Keratinocyte (primary cell): ENCODE data around the gene TSHZ1. TPM values are rescaled to one million over a fixed set of nuclear protein-coding genes. Genes with fewer than 3 reads are reported as not detected.

Experiments used
- DNase-seq: peaks from one replicate; pipeline ENCODE4 v3.0.0-alpha.2; 2011; ENCODE audit warnings: low read depth, missing footprints, low spot score
- FAIRE-seq: peaks from 2 replicates; lab custom pipeline; 2011; peaks lifted over from hg19 to GRCh38; lab: Jason Lieb, UNC
- H2AFZ ChIP-seq: 2 replicates; pipeline ENCODE4 v1.6.0; 2012; ENCODE audit warnings: low read length, control low read depth, inconsistent platforms; ENCODE audit not compliant: control insufficient read depth
- H3K27ac ChIP-seq: 2 replicates; pipeline ENCODE4 v1.5.1; 2011; ENCODE audit warnings: low read length; ENCODE audit not compliant: control insufficient read depth, insufficient read depth
- H3K27me3 ChIP-seq: 3 replicates; pipeline ENCODE4 v1.6.0; 2011; ENCODE audit warnings: low read length; ENCODE audit not compliant: control insufficient read depth, insufficient read depth; ENCODE audit errors: extremely low read depth
- H3K36me3 ChIP-seq, 2 experiments: 2 replicates in 1 of 2; 3 replicates in 1 of 2; pipeline ENCODE4 v1.5.1; 2011; ENCODE audit warnings: low read length in 2 of 2, mild to moderate bottlenecking in 1 of 2; ENCODE audit not compliant: control insufficient read depth in 2 of 2, insufficient read depth in 2 of 2; ENCODE audit errors: extremely low read depth in 1 of 2
- H3K4me1 ChIP-seq: 3 replicates; pipeline ENCODE4 v1.5.1; 2011; ENCODE audit warnings: low read length; ENCODE audit not compliant: control insufficient read depth, insufficient read depth; ENCODE audit errors: extremely low read depth
- H3K4me2 ChIP-seq: 3 replicates; pipeline ENCODE4 v1.6.0; 2011; ENCODE audit warnings: low read depth, low read length; ENCODE audit not compliant: control insufficient read depth, insufficient read depth; ENCODE audit errors: extremely low read depth
- H3K4me3 ChIP-seq, 3 experiments: fragments of 200-600 bp in 1 of 3; sonication (generic) in 1 of 3; 2 replicates in 2 of 3; 3 replicates in 1 of 3; pipeline ENCODE4 v1.5.1; 2011 to 2016; ENCODE audit warnings: low read length in 3 of 3, mild to moderate bottlenecking in 3 of 3, control low read depth in 2 of 3, inconsistent platforms in 1 of 3, low read depth in 1 of 3, mixed read lengths in 1 of 3, mixed run types in 1 of 3, moderate library complexity in 1 of 3; ENCODE audit not compliant: control insufficient read depth in 2 of 3, insufficient read depth in 2 of 3; ENCODE audit errors: extremely low read depth in 1 of 3
- H3K79me2 ChIP-seq: 2 replicates; pipeline ENCODE4 v1.6.0; 2012; ENCODE audit warnings: low read length; ENCODE audit not compliant: control insufficient read depth, insufficient read depth
- H3K9ac ChIP-seq: 3 replicates; pipeline ENCODE4 v1.6.0; 2011; ENCODE audit warnings: low read length; ENCODE audit not compliant: control insufficient read depth, insufficient read depth; ENCODE audit errors: extremely low read depth
- H3K9me1 ChIP-seq: 3 replicates; pipeline ENCODE4 v1.6.0; 2011; ENCODE audit warnings: low read length; ENCODE audit not compliant: control insufficient read depth, insufficient read depth; ENCODE audit errors: extremely low read depth
- H3K9me3 ChIP-seq: 2 replicates; pipeline ENCODE4 v1.5.1; 2012; ENCODE audit warnings: low read depth, low read length; ENCODE audit not compliant: control insufficient read depth
- H4K20me1 ChIP-seq: 3 replicates; pipeline ENCODE4 v1.6.0; 2011; ENCODE audit warnings: low read length; ENCODE audit not compliant: control insufficient read depth, insufficient read depth; ENCODE audit errors: extremely low read depth
- EZH2 ChIP-seq: IDR thresholded peaks from one replicate; pipeline ENCODE4 v1.6.1; 2012; ENCODE audit warnings: inconsistent platforms, mild to moderate bottlenecking, low read length, moderate library complexity
- dilution Hi-C: fragments of 300-500 bp; cut with MboI; formaldehyde crosslinking; loops from one replicate; pipeline ENCODE4 v1.7.0; 2020; ENCODE audit warnings: low sequenced_read_pairs; ENCODE audit not compliant: extremely low pct_ligation_motif_present
- polyA plus RNA-seq, 5 experiments: library from polyadenylated mRNA; depleted of rRNA in 3 of 5; stranded (reverse) in 3 of 5; stranded (forward) in 1 of 5; unstranded in 1 of 5; fragments of >200 nt; gene quantifications; 1 replicate in 1 of 5; 2 replicates in 3 of 5; 3 replicates in 1 of 5; pipeline versions ENCODE4 v1.2.1 to v1.2.3, GENCODE V29; 2011 to 2012; ENCODE audit warnings: missing spikeins in 2 of 5, low read depth in 1 of 5, low replicate concordance in 1 of 5
- TF ChIP-seq, protein P1 (sequence below), 3 experiments: IDR thresholded peaks in 1 of 3; conservative IDR thresholded peaks in 1 of 3; optimal IDR thresholded peaks in 1 of 3; 2 replicates in 2 of 3; 3 replicates in 1 of 3; pipeline versions ENCODE3 to v1.5.1; 2011; ENCODE audit warnings: low read length in 3 of 3, mild to moderate bottlenecking in 3 of 3, moderate library complexity in 2 of 3, control low read depth in 1 of 3, inconsistent platforms in 1 of 3; ENCODE audit not compliant: insufficient read depth in 2 of 3; ENCODE audit errors: extremely low read depth in 1 of 3

Gene TSHZ1
- polyA plus RNA-seq, 1 donor (not counting 4 experiments of a cell fraction or from before 2014, with no cell fraction given), result 2.2 TPM

GRCh38 chr18:75273817-75274216 is 63.2 kb downstream of the TSHZ1 start:
- H3K27ac ChIP-seq, result no peak overlapping the region
- no peak for DNase-seq
- no peak overlapping the region for H2AFZ ChIP-seq
- dilution Hi-C loops, result no loop called here
- TF ChIP-seq EZH2, result no peak
- TF ChIP-seq, protein P1, sequence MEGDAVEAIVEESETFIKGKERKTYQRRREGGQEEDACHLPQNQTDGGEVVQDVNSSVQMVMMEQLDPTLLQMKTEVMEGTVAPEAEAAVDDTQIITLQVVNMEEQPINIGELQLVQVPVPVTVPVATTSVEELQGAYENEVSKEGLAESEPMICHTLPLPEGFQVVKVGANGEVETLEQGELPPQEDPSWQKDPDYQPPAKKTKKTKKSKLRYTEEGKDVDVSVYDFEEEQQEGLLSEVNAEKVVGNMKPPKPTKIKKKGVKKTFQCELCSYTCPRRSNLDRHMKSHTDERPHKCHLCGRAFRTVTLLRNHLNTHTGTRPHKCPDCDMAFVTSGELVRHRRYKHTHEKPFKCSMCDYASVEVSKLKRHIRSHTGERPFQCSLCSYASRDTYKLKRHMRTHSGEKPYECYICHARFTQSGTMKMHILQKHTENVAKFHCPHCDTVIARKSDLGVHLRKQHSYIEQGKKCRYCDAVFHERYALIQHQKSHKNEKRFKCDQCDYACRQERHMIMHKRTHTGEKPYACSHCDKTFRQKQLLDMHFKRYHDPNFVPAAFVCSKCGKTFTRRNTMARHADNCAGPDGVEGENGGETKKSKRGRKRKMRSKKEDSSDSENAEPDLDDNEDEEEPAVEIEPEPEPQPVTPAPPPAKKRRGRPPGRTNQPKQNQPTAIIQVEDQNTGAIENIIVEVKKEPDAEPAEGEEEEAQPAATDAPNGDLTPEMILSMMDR (optimal IDR thresholded peaks at IDR 0.05 in 1 of 3, IDR thresholded peaks at IDR 0.05 in 1 of 3, conservative IDR thresholded peaks at IDR 0.05 in 1 of 3; ENCODE audit: extremely low read depth in 1 of 3, insufficient read depth in 2 of 3, low read length in 3 of 3), result no peak
- no peak for FAIRE-seq
- H3K4me2 ChIP-seq, result no peak overlapping the region
- no peaks in the 10 kb centered on the region for H3K27me3 ChIP-seq
- H3K9me3 ChIP-seq, result no peaks in the 10 kb centered on the region
- H4K20me1 ChIP-seq, result no peaks in the 10 kb centered on the region
- no peak overlapping the region for H3K9ac ChIP-seq
- H3K4me3 ChIP-seq, result no peak overlapping the region
- no peaks in the 10 kb centered on the region for H3K36me3 ChIP-seq
- no peaks in the 10 kb centered on the region for H3K4me1 ChIP-seq
- no peaks in the 10 kb centered on the region for H3K79me2 ChIP-seq
- no peaks in the 10 kb centered on the region for H3K9me1 ChIP-seq

DNA sequence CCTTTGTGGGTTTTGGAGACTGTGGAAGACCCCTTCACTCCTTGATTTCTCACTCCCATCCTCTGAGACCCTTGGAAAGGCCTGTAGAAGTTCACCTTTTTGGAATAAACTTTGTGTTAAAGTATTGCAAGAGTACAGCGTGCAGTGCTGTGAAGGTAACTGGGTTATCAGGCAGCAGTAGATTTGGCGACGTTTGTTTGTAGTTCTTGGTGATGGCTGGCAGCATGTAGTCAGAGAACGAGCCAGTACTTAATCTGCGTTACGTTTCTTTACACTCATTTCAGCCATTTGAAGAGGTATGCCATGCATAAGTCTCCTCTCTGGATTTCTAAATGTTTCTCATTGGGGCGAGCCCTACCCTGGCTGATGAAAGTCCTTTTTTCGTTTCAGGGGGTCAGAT is 64.6 kb downstream of the TSHZ1 start:
- FAIRE-seq, result no peak
- dilution Hi-C loops, result no loop called here
- TF ChIP-seq EZH2, result no peak
- TF ChIP-seq, protein P1 (optimal IDR thresholded peaks at IDR 0.05 in 1 of 3, IDR thresholded peaks at IDR 0.05 in 1 of 3, conservative IDR thresholded peaks at IDR 0.05 in 1 of 3; ENCODE audit: extremely low read depth in 1 of 3, insufficient read depth in 2 of 3, low read length in 3 of 3), result no peak

More for the DNA sequence above, 64.6 kb downstream of the TSHZ1 start:
- no peaks in the 10 kb centered on the region for H3K36me3 ChIP-seq
- H2AFZ ChIP-seq, result no peak overlapping the region
- DNase-seq, result no peak
- no peak overlapping the region for H3K27ac ChIP-seq
- H3K79me2 ChIP-seq, result no peaks in the 10 kb centered on the region
- H3K9me3 ChIP-seq, result no peaks in the 10 kb centered on the region
- no peaks in the 10 kb centered on the region for H3K27me3 ChIP-seq
- no peaks in the 10 kb centered on the region for H3K9me1 ChIP-seq
- H3K9ac ChIP-seq, result no peak overlapping the region
- H4K20me1 ChIP-seq, result no peaks in the 10 kb centered on the region
- no peak overlapping the region for H3K4me3 ChIP-seq
- no peaks in the 10 kb centered on the region for H3K4me1 ChIP-seq
- H3K4me2 ChIP-seq, result no peak overlapping the region
